ENCODE results near the gene TMBIM1.

DNA sequence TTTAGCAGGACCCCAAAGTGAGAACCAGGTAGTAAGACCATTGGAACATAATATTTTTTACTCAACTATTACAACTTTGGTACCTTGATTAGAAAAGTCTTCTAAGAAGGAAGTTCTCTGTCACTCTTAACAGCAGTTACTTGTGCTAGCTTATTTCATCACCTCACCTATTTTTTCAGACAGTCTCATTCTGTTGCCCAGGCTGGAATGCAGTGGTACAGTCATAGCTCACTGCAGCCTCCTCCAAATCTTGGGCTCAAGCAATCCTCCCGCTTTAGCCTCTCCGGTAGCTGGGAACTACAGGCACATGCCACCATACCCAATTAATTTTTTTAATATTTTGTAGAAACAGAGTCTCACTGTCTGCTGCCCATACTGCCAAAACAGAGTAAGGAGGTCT, 57.3 kb downstream of the TMBIM1 start:
- TF ChIP-seq POLR2AphosphoS5 (IDR thresholded peaks at IDR 0.05; ENCODE audit: low read depth, low read length) (no peak), TAF1 (IDR thresholded peaks at IDR 0.05; ENCODE audit: borderline replicate concordance, insufficient read depth, low read length) (no peak), FOXP2 (optimal IDR thresholded peaks at IDR 0.05; ENCODE audit: borderline replicate concordance, extremely low read depth, extremely low read length, insufficient read depth) (no peak)
- TF ChIP-seq, protein P1, sequence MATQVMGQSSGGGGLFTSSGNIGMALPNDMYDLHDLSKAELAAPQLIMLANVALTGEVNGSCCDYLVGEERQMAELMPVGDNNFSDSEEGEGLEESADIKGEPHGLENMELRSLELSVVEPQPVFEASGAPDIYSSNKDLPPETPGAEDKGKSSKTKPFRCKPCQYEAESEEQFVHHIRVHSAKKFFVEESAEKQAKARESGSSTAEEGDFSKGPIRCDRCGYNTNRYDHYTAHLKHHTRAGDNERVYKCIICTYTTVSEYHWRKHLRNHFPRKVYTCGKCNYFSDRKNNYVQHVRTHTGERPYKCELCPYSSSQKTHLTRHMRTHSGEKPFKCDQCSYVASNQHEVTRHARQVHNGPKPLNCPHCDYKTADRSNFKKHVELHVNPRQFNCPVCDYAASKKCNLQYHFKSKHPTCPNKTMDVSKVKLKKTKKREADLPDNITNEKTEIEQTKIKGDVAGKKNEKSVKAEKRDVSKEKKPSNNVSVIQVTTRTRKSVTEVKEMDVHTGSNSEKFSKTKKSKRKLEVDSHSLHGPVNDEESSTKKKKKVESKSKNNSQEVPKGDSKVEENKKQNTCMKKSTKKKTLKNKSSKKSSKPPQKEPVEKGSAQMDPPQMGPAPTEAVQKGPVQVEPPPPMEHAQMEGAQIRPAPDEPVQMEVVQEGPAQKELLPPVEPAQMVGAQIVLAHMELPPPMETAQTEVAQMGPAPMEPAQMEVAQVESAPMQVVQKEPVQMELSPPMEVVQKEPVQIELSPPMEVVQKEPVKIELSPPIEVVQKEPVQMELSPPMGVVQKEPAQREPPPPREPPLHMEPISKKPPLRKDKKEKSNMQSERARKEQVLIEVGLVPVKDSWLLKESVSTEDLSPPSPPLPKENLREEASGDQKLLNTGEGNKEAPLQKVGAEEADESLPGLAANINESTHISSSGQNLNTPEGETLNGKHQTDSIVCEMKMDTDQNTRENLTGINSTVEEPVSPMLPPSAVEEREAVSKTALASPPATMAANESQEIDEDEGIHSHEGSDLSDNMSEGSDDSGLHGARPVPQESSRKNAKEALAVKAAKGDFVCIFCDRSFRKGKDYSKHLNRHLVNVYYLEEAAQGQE (IDR thresholded peaks at IDR 0.05; ENCODE audit: insufficient read depth in 1 of 2, low read depth in 2 of 2, low read length in 2 of 2) = no peak

All from PFSK-1 (cell line).